ENCODE measurements around the gene MROH2B. TPM values are rescaled to one million over a fixed set of nuclear protein-coding genes. Genes with fewer than 3 reads are reported as not detected.

The MROH2B gene
- total RNA-seq, 1 experiment from 2014 or later: not detected

- intact Hi-C loops (cut with micrococcal nuclease; ENCODE audit: unreplicated experiment) (no loop called here), in situ Hi-C loops (cut with HindIII; ENCODE audit: low pct_unique_long_range_greater_than_20kb, low sequenced_read_pairs) (no loop called here)
- ATAC-seq: no peak
- no peaks in the 10 kb centered on the region for H3K27me3 ChIP-seq (ENCODE audit: control insufficient read depth, insufficient read depth, low read length)
- DNase-seq (ENCODE audit: low read depth, low spot score): no peak
- BruUV-seq (replicated peaks): no TSS peak
- ChIA-PET POLR2A (no interaction called here), CTCF (no interaction called here)
- TF ChIP-seq, protein P1, sequence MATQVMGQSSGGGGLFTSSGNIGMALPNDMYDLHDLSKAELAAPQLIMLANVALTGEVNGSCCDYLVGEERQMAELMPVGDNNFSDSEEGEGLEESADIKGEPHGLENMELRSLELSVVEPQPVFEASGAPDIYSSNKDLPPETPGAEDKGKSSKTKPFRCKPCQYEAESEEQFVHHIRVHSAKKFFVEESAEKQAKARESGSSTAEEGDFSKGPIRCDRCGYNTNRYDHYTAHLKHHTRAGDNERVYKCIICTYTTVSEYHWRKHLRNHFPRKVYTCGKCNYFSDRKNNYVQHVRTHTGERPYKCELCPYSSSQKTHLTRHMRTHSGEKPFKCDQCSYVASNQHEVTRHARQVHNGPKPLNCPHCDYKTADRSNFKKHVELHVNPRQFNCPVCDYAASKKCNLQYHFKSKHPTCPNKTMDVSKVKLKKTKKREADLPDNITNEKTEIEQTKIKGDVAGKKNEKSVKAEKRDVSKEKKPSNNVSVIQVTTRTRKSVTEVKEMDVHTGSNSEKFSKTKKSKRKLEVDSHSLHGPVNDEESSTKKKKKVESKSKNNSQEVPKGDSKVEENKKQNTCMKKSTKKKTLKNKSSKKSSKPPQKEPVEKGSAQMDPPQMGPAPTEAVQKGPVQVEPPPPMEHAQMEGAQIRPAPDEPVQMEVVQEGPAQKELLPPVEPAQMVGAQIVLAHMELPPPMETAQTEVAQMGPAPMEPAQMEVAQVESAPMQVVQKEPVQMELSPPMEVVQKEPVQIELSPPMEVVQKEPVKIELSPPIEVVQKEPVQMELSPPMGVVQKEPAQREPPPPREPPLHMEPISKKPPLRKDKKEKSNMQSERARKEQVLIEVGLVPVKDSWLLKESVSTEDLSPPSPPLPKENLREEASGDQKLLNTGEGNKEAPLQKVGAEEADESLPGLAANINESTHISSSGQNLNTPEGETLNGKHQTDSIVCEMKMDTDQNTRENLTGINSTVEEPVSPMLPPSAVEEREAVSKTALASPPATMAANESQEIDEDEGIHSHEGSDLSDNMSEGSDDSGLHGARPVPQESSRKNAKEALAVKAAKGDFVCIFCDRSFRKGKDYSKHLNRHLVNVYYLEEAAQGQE (IDR thresholded peaks at IDR 0.05; ENCODE audit: insufficient read depth in 1 of 2, low read depth in 2 of 2, low read length in 1 of 2): no peak
- TF ChIP-seq POLR2AphosphoS5 (IDR thresholded peaks at IDR 0.05; ENCODE audit: low read depth, low read length): no peak
- no peak for TF ChIP-seq TCF7L2 (IDR thresholded peaks at IDR 0.05; ENCODE audit: low read depth, low read length)
- no peak for TF ChIP-seq CTCF (IDR thresholded peaks at IDR 0.05)
- no peak for TF ChIP-seq SIN3A (IDR thresholded peaks at IDR 0.05; ENCODE audit: borderline replicate concordance, insufficient read depth, low read depth, low read length)
- no peaks in the 10 kb centered on the region for H3K4me1 ChIP-seq (ENCODE audit: control insufficient read depth, insufficient read depth, low read length)
- no peaks in the 10 kb centered on the region for H3K36me3 ChIP-seq (ENCODE audit: control insufficient read depth, insufficient read depth, low read length)
- no peaks in the 10 kb centered on the region for H3K9me3 ChIP-seq (ENCODE audit: control insufficient read depth, insufficient read depth, low read depth, low read length)
- no peak overlapping the region for H3K27ac ChIP-seq (ENCODE audit: low read length)
- no peak overlapping the region for H3K4me3 ChIP-seq (ENCODE audit: low read depth in 2 of 2, low read length in 2 of 2)
Measured at GRCh38 chr5:41102341-41102740, 31.2 kb upstream of the MROH2B start.

- DNase-seq (ENCODE audit: low read depth, low spot score): no peak
- intact Hi-C loops (cut with micrococcal nuclease; ENCODE audit: unreplicated experiment): no loop called here
- no peak overlapping the region for H3K27ac ChIP-seq (ENCODE audit: low read length)
- in situ Hi-C loops (cut with HindIII; ENCODE audit: low pct_unique_long_range_greater_than_20kb, low sequenced_read_pairs): no loop called here
- ATAC-seq: no peak
- H3K4me1 ChIP-seq (ENCODE audit: control insufficient read depth, insufficient read depth, low read length): no peaks in the 10 kb centered on the region
- ChIA-PET POLR2A (no interaction called here), CTCF (no interaction called here)
- TF ChIP-seq POLR2AphosphoS5 (IDR thresholded peaks at IDR 0.05; ENCODE audit: low read depth, low read length): no peak
- TF ChIP-seq SIN3A (IDR thresholded peaks at IDR 0.05; ENCODE audit: borderline replicate concordance, insufficient read depth, low read depth, low read length): no peak
- H3K27me3 ChIP-seq (ENCODE audit: control insufficient read depth, insufficient read depth, low read length): no peaks in the 10 kb centered on the region
- H3K4me3 ChIP-seq (ENCODE audit: low read depth in 2 of 2, low read length in 2 of 2): no peak overlapping the region
- H3K36me3 ChIP-seq (ENCODE audit: control insufficient read depth, insufficient read depth, low read length): no peaks in the 10 kb centered on the region
- no peaks in the 10 kb centered on the region for H3K9me3 ChIP-seq (ENCODE audit: control insufficient read depth, insufficient read depth, low read depth, low read length)
- no TSS peak for BruUV-seq (replicated peaks)
Measured at GRCh38 chr5:41097642-41098041, 26.5 kb upstream of the MROH2B start.

GRCh38 chr5:41095324-41096101, 24.4 kb upstream of the MROH2B start:
- POLR2A ChIA-PET: no interaction called here
- TF ChIP-seq TCF7L2 (IDR thresholded peaks at IDR 0.05; ENCODE audit: low read depth, low read length): no peak
- no peak for TF ChIP-seq POLR2AphosphoS5 (IDR thresholded peaks at IDR 0.05; ENCODE audit: low read depth, low read length)
- TF ChIP-seq, protein P1 (IDR thresholded peaks at IDR 0.05; ENCODE audit: insufficient read depth in 1 of 2, low read depth in 2 of 2, low read length in 1 of 2): no peak
- no peak for TF ChIP-seq CTCF (IDR thresholded peaks at IDR 0.05)
- no peak for TF ChIP-seq SIN3A (IDR thresholded peaks at IDR 0.05; ENCODE audit: borderline replicate concordance, insufficient read depth, low read depth, low read length)
- Histone ChIP-seq H3K4me1 (ENCODE audit: control insufficient read depth, insufficient read depth, low read length) (no peaks in the 10 kb centered on the region), H3K36me3 (ENCODE audit: control insufficient read depth, insufficient read depth, low read length) (no peaks in the 10 kb centered on the region), H3K27me3 (ENCODE audit: control insufficient read depth, insufficient read depth, low read length) (no peaks in the 10 kb centered on the region), H3K9me3 (ENCODE audit: control insufficient read depth, insufficient read depth, low read depth, low read length) (no peaks in the 10 kb centered on the region), H3K4me3 (ENCODE audit: low read depth in 2 of 2, low read length in 2 of 2) (no peak overlapping the region), H3K27ac (ENCODE audit: low read length) (no peak overlapping the region)
- CTCF ChIA-PET: no interaction called here
- no peak for DNase-seq (ENCODE audit: low read depth, low spot score)
- in situ Hi-C loops (cut with HindIII; ENCODE audit: low pct_unique_long_range_greater_than_20kb, low sequenced_read_pairs) (no loop called here), intact Hi-C loops (cut with micrococcal nuclease; ENCODE audit: unreplicated experiment) (no loop called here)
- no peak for ATAC-seq
- BruUV-seq (replicated peaks): no TSS peak

All from Panc1 (cell line).